WI38 (cell line): ENCODE data around the gene SATB1.
"Not testable (repeated sequence)": the region's sequence is repeated elsewhere in the genome, so short reads cannot be mapped to it uniquely, and the experiment has no call there.

Experiments used
- H3K4me3 ChIP-seq: 2 replicates; pipeline ENCODE4 v1.5.1; 2011; ENCODE audit warnings: low read depth, mild to moderate bottlenecking, control low read depth, low read length
- TF ChIP-seq, protein P1 (sequence below): IDR thresholded peaks from 2 replicates; pipeline ENCODE4 v1.5.1; 2012; ENCODE audit warnings: low read depth, mild to moderate bottlenecking, control low read depth, low read length

SATB1 gene

DNA sequence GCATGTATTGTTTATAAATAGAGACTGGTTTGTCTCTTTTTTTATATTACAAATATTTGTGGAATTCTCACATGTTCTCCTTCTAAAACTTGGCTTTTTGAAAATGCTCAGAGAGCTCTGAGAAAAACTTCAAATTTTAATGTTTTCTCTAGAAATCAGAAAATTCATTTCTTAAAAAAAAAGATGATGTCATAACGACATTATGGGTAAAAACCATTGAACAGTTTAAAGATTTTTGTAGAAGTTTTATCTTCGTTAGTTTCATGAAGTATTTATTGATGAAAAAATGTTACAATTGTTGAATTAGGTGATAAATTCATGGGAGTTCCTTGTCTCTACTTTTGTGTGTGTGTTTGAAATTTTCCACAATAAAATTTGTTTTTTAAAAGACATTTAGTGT, 81.3 kb downstream of the SATB1 start:
- TF ChIP-seq, protein P1, sequence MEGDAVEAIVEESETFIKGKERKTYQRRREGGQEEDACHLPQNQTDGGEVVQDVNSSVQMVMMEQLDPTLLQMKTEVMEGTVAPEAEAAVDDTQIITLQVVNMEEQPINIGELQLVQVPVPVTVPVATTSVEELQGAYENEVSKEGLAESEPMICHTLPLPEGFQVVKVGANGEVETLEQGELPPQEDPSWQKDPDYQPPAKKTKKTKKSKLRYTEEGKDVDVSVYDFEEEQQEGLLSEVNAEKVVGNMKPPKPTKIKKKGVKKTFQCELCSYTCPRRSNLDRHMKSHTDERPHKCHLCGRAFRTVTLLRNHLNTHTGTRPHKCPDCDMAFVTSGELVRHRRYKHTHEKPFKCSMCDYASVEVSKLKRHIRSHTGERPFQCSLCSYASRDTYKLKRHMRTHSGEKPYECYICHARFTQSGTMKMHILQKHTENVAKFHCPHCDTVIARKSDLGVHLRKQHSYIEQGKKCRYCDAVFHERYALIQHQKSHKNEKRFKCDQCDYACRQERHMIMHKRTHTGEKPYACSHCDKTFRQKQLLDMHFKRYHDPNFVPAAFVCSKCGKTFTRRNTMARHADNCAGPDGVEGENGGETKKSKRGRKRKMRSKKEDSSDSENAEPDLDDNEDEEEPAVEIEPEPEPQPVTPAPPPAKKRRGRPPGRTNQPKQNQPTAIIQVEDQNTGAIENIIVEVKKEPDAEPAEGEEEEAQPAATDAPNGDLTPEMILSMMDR, result no peak
- no peak overlapping the region for H3K4me3 ChIP-seq

DNA sequence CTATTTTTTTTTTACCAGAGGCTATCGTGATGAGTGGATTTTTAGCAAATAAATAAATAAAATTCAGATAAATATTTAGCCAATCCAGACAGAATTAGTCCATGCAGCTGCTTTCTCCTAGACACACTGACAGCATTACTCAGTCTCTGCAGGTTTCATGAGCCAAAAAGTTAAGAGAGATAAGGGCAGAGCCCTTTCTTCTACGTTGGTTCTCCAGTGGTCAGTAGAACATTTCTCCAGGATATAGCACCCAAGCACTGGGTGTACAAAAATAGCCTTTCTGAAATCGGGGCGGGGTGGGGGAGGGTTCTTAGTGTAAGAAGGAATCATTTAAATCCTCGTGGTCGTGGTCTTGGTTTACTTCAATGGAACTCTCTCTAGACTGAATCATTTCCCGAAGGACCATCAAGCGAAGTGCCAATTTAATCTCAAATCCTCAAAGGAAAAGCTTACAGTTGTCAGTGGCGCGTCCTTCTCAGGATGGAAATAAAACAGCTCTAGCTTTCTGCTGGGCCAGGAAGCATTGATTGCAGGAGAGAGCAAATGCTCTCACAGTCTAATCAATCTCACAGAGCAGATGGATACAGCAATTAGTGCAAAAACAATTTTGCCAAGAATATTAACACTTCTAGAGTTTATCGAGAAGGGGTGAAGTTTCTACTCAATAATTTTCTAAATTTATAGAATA, 86.2 kb downstream of the SATB1 start:
- no peak overlapping the region for H3K4me3 ChIP-seq
- TF ChIP-seq, protein P1, result no peak

DNA sequence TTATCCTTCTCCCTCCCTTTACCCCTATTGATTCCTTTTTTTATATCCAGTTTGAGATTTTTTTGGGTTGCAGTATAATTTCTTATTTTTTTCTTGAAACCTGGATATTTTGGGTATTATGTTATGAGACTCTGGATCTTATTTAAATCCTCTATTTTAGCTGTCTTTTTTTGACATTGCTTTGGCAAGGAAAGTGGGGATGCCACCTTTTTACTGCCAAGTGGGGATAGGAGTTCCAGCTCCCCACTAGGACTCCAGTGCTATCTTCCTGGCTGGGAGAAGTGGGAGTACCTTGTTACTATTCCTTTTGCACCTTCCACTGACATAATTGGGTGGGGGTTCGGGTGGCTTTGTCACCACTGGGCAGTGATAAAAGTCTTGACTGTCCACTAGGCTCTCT, 87.9 kb downstream of the SATB1 start:
- TF ChIP-seq, protein P1, result no peak

DNA sequence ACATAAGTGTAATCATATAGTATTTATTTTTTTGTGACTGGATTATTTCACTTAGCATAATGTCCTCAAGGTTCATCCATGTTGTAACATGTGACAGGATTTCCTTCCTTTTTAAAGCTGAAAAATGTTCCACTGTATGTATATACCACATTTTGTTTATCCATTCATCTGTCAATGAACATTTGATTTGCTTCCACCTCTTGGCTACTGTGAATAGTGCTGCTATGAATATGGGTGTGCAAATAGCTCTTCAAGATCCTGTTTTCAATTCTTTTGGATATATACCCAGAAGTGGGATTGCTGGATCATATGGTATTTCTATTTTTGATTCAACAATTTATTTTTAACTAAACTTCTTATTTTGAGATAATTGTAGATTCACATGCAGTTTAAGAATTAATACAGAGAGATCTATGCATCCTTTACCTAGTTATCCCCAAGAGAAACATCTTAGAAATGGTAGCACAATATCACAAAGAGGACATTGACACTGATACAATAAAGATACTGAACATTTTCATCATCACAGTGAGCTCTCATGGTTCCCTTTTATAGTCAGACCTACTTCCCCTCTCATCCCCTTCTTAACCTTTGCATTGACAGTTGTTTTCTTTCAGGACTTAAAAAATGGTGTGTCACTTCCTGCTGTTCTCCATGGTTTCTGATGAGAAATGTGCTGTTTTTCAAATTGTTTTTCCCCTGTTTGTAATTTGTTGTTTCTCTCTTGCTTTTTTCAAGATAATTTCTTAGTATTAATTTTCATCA, 90.1 kb downstream of the SATB1 start:
- no peak overlapping the region for H3K4me3 ChIP-seq
- TF ChIP-seq, protein P1, result no peak

More for the DNA sequence above, 87.9 kb downstream of the SATB1 start:
- no peak overlapping the region for H3K4me3 ChIP-seq

DNA sequence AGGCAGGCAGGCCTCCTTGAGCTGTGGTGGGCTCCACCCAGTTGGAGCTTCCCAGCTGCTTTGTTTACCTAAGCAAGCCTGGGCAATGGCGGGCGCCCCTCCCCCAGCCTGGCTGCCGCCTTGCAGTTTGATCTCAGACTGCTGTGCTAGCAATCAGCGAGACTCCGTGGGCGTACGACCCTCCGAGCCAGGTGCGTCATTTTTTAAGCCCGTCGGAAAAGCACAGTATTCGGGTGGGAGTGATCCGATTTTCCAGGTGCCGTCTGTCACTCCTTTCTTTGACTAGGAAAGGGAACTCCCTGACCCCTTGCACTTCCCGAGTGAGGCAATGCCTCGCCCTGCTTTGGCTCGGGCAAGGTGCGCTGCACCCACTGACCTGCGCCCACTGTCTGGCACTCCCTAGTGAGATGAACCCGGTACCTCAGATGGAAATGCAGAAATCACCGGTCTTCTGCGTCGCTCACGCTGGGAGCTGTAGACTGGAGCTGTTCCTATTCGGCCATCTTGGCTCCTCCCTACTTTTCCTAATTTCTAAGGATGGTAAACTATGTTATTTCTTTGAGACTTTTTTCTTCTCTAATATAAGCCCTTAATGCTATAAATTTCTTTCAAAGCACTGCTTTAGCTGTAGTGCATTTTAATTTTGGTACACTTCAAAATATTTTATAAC, 94.2 kb downstream of the SATB1 start:
- H3K4me3 ChIP-seq, result not testable (repeated sequence)

DNA sequence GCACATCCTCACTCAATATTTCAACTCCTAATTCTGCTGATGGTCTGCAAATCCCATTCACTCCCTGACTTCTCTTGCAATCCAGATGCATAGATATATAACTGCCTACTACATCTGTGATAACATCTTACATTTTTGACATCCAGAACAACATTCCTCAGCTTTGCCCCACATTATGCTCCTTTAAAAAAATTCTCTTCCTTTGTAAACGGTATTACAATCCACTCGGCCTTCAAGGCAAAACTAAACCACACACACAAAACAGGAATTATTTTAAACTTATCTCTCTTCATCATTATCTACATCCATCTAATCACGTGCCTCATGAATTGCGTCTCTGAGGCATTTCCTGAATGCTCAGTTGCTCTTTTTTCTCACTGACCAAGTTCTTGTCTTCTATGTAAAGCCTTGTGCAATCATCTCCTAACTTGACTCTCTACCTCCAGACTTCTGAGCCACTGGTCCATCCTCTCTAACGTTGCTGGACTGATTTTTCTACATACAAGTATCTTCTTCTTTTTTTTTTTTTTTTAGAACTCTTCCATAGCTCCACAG, 117.0 kb downstream of the SATB1 start:
- TF ChIP-seq, protein P1, result no peak
- H3K4me3 ChIP-seq, result no peak overlapping the region

DNA sequence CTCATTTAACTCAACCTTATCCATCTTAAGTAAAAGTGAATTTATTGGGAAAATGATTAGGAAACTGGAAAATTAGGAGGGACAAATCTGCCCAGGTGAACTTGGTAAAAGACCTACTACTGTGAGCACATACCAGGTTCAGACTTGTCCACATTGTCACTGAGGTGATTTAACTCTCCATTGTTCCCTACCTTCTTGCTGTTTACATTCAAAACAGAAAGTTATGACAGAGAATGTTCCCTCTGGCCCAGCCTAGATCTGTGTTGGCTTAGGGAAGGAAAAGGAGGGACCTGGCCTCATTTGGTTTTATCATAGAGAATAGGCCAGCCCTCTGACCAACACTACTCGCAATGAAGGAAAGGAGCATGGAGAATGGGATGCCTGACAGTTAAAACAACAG, 117.6 kb downstream of the SATB1 start:
- no peak overlapping the region for H3K4me3 ChIP-seq
- TF ChIP-seq, protein P1, result no peak
